AG10803 (cell line): ENCODE measurements around the gene DTX1.

Experiments
- DNase-seq: peaks from one replicate; pipeline ENCODE4 v3.0.0; 2010; ENCODE audit warnings: low read depth
- H3K4me3 ChIP-seq: 2 replicates; pipeline ENCODE4 v1.5.1; 2011; ENCODE audit warnings: mild to moderate bottlenecking, low read length, control low read depth
- TF ChIP-seq, protein P1 (sequence below): conservative IDR thresholded peaks from 2 replicates; pipeline ENCODE4 v1.5.1; 2011; ENCODE audit warnings: mild to moderate bottlenecking, low read length, control low read depth, inconsistent platforms

The DTX1 gene

DNA sequence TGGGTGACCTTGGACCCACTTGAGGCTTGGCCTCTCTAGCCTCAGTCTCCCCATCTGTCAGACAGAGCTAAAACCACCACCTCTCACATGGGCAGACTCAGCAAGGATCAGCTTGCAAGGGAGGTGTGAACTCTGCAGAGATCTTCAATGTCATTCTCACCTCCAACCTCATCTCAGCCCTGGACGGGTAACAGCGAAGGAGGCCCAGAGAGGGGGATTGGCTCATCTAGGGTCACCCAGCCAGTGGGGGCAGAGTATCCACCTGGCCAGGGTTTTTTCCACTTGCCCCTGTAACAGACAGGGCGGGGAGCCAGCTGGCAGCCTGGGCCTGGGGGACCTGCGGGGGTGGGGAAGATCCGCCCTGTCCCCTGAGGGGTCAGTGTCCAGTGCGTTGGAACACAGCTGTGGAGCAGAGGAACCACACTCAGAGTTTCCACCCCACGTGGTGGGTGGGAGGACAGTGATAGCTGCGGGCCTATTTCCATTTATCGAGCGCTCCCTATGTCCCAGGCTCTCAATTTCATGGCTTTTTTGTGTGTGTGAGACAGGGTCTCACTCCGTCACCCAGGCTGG lies 27.4 kb downstream of the DTX1 start:
- no peak overlapping the region for H3K4me3 ChIP-seq
- no peak for DNase-seq
- TF ChIP-seq, protein P1, sequence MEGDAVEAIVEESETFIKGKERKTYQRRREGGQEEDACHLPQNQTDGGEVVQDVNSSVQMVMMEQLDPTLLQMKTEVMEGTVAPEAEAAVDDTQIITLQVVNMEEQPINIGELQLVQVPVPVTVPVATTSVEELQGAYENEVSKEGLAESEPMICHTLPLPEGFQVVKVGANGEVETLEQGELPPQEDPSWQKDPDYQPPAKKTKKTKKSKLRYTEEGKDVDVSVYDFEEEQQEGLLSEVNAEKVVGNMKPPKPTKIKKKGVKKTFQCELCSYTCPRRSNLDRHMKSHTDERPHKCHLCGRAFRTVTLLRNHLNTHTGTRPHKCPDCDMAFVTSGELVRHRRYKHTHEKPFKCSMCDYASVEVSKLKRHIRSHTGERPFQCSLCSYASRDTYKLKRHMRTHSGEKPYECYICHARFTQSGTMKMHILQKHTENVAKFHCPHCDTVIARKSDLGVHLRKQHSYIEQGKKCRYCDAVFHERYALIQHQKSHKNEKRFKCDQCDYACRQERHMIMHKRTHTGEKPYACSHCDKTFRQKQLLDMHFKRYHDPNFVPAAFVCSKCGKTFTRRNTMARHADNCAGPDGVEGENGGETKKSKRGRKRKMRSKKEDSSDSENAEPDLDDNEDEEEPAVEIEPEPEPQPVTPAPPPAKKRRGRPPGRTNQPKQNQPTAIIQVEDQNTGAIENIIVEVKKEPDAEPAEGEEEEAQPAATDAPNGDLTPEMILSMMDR, result no peak

DNA sequence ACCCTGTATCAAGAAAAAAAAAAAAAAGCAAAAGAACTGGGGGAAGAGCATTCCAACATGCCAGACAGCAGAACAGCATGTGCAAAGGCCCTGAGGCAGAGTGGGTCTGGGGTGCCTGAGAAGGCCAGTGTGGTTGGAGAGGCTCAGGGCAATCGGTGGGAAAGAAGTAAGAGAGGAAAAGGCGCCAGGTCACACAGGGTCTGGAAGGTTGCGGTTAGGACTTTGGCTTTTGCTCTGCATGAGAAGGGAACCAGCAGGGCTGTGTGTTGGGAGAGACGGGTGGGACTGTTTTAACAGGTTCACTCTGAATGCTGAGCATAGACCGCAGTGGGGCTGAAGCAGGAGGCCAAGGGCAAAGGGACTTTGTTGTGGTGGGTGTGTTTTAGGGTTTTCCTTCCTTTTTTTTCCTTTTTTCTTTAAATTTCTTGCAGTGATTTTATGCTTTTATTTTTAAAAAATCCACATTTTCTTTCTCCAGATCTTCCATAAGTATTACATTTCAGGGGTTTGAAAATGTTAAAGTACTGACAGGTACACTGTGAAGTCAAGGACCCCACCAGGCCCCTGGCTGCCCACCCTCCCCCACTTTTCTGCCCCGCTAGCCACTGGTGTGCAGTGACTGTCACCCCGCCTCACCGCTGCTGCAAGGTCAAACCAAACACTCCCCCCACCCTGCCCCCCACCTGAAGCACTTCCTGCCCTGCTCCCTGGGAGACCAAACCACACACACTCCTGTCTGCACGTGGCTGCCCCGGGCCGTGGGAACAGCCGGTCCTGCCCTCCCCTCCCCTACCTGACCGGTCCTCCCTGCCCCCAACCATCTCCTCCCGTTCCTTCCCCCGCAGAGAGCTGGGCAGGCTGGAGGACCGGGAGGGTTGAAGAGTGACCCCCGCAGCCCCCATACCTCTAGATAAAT lies 30.0 kb downstream of the DTX1 start:
- no peak overlapping the region for H3K4me3 ChIP-seq
- DNase-seq, result no peak

DNA sequence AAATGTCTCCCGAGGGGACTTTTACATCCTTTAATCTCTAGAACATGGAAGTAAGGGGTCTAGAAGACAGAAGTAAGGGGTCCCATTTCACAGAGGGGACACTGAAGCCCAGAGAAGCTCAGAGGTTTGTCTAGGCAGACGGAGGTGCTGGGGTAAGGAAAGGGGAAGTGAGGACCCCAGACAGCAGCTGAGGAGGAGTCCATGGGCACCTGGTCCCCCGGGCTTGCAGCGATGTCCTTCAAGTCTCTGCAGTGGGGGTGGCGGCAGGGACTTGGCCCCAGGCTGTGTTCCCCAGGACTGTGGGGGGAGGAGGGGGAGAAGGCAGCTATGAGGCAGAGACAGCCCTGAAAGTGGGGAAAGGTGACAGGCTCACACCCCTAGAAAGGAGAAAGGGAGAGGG lies 30.7 kb downstream of the DTX1 start:
- TF ChIP-seq, protein P1, result no peak
- DNase-seq, result no peak
- H3K4me3 ChIP-seq, result no peak overlapping the region

More for the DNA sequence above, 30.0 kb downstream of the DTX1 start:
- TF ChIP-seq, protein P1, result no peak

DNA sequence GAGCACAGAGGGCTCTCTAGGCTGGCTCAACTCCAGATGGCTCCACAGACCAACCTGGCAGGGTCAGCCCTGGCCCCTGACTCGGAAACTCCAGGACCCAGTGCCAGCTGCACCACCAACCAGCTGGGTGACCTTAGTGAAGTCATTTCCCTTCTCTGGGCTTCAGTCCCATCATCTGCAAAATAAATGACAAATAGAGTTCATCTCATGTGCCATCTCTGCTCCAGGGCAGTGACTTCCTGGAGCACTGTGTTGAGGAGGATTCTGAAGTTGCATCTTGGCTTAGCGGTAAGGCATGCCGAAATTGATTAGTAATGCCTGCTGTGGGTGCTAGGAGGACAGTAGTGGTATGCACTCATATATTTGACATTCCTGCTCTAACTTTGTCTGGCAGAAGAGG lies 31.5 kb downstream of the DTX1 start:
- TF ChIP-seq, protein P1, result no peak
- no peak for DNase-seq
- H3K4me3 ChIP-seq, result no peak overlapping the region

DNA sequence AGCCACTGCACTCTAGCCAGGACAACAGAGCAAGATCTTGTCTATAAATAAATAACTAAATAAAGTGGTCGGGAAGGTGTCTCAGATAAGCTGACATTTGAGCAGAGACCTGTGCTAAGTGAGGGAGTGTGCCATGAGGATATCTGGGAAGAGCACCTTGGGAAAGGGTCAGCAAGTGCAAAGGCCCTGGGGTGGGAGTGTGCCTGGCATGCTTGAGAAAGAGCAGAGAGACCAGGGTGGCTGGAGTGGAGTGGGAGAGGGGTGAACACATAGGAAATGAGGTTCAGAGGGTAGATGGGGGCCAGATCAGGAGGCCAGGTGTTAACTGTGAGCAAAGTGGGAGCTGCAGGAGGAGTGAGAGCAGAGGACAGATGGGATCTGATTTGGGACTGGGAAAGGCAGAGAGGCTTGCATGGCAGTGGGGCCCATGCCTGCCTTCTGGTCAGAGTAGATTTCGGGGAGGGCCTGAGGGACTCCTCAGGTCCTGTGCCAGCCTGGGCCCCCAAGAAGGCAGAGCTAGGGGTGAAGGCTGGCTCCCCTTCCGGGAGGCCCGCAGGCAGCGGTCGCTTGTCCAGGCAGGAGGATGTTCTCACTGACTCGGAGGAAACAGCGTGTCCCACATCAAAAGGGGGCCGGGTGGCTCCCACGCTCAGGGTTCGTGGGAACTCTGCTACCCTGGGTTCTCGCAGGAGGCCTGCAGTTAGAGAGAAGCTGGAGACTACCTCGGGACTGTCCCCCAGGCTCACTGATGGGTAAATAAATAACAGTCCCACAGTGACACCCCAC lies 32.6 kb downstream of the DTX1 start:
- no peak overlapping the region for H3K4me3 ChIP-seq

DNA sequence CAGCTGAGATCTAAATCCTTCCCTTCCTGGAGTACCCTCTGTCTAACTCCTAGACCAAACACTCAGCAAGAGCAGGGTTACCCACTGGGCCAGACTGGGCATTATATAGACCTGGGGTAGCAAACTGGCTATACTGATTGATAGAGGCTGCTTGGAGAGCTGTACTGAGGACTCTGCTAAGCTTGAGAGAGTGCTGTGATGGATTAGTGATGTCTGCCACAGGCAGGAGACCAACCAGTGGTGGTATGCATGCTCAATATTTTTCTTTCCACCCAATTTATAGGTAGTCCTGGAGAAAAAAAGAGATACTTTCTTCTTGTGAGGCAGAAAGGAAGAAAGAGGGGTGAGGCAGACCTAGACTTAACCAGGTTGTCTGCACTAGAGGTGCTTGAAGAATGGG lies 33.3 kb downstream of the DTX1 start:
- TF ChIP-seq, protein P1, result no peak
- DNase-seq, result no peak
- H3K4me3 ChIP-seq, result no peak overlapping the region

More for the DNA sequence above, 32.6 kb downstream of the DTX1 start:
- TF ChIP-seq, protein P1, result no peak
- DNase-seq, result no peak
